Measurements from ENCODE around the gene OIT3.
"Not testable (repeated sequence)": the region's sequence is repeated elsewhere in the genome, so short reads cannot be mapped to it uniquely, and the experiment has no call there.

The OIT3 gene

GRCh38 chr10:72903941-72904446, 10.5 kb downstream of the OIT3 start:
- DNase-seq (ENCODE audit: low read depth in 2 of 2): not testable (repeated sequence)

- no peak for DNase-seq (ENCODE audit: low read depth in 2 of 2)
Observed at GRCh38 chr10:72904806-72905205, 11.3 kb downstream of the OIT3 start.

DNA sequence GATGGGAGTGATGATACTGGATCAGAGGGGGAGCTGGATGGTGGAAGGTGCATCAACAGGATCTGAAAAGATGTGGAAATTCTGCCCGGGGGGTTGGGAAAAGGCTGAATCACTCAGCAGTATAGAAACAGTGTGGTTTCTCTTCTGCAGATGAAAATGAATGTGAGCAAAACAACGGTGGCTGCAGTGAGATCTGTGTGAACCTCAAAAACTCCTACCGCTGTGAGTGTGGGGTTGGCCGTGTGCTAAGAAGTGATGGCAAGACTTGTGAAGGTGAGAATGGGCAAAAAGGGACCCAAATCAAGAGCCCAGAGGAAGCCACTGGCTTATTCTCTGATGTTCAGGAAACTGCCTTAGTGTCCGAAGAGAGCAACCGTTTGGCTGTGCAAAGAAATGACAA, 12.9 kb downstream of the OIT3 start:
- no peak for DNase-seq (ENCODE audit: low read depth in 2 of 2)

DNA sequence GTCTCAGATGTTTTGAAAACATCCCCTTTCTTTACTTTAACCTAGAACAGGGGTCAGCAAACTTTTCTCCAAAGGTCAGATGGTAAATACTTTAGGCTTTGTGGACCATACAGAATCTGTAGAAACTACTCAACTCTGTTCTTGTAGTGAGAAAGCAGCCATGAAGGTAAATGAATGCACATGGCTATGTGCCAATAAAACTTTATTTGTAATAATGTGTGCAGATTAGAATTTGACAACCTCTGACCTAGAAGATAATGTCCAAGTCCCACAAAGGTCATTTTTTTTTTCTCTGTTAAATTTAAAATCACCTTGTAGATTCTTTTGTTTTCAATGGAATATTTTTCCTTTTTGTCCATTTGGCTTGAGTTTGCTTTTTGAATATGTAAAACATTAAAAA, 17.2 kb downstream of the OIT3 start:
- no peak for DNase-seq (ENCODE audit: low read depth in 2 of 2)

DNA sequence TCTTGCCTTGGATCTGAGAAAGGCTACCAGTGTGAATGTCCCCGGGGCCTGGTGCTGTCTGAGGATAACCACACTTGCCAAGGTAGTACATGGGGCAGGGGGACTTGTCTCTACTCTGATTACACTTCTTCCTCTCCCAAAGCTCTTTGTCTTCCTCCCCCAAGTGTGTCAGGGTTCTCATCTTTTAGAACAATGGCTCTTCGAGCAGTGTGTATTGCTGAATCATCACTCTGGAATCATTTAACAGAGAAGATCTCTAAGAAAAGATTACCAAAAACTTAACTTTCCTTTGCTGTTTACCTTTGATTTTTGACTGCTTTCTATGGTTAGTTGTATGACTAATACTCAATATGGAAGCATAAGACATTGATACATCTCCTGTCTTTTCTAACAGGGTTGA, 18.2 kb downstream of the OIT3 start:
- DNase-seq (ENCODE audit: low read depth in 2 of 2): no peak

DNA sequence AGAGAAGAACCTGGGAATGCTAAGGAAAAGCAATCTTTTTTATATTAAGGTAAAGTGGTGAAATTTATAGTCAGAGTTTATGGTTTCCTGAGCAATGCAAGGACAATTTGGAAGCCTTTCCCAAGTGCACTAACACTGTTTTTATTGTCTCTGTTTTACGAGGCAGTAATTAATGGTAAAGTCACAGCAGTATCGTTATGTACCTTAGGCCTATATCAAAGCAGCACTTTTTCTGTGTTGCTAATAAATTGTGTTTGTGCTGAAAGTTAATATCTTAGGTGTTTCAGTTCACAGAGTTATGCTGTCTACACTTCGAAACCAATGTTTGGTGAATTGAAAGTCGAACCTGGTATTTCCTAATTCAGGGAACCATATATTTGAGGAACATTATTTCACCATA, 19.2 kb downstream of the OIT3 start:
- DNase-seq (ENCODE audit: low read depth in 2 of 2): no peak

GRCh38 chr10:72913287-72913686, 19.7 kb downstream of the OIT3 start:
- no peak for DNase-seq (ENCODE audit: low read depth in 2 of 2)

GRCh38 chr10:72917201-72917600, 23.7 kb downstream of the OIT3 start:
- DNase-seq (ENCODE audit: low read depth in 2 of 2): not testable (repeated sequence)

DNA sequence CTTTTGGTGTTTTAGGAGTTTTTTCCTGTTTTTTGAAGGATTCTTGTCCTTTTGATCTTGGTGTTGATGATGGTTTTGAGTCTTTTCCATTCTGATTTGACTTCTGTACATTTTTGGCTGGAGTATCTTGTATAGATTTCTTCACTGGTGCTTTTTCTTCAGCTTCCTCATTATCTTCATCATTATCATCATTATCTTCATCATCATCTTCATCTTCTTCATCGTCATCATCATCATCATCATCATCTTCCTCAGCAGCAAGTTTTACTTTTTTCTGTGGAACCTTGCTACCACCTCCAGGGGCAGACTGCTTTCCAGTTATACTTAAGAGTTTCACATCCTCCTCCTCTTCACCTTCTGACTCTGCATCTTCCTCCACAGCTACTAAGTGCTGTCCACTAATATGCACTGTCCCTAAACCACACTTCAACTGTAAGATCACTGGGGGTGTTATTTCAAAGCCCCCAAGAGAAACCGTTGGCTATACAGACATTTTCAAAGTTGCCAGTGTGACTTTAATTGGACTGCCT, 24.3 kb downstream of the OIT3 start:
- DNase-seq (ENCODE audit: low read depth in 2 of 2): not testable (repeated sequence)

GRCh38 chr10:72918352-72918751, 24.8 kb downstream of the OIT3 start:
- no peak for DNase-seq (ENCODE audit: low read depth in 2 of 2)

DNA sequence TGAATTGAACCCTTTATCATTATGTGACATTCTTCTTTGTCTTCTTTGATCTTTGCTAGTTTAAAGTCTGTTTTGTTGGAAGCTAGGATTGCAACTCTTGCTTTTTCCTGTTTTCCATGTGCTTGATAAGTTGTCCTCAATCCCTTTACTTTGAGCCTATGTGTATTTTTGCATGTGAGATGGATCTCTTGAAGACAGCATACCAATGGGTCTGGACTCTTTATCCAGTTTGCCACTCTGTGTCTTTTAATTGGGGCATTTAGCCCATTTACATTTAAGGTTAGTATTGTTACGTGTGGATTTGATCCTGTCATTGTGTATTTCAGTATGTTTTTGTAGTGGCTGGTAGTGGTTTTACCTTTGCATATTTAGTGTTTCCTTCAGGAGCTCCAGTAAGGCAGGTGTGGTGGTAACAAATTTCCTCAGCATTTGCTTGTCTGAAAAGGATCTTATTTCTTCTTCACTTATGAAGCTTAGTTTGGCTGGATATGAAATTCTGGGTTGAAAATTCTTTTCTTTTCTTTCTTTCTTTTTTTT, 27.7 kb downstream of the OIT3 start:
- not testable (repeated sequence) for DNase-seq (ENCODE audit: low read depth in 2 of 2)

- DNase-seq (ENCODE audit: low read depth in 2 of 2): no peak
Observed at GRCh38 chr10:72924351-72924750, 30.8 kb downstream of the OIT3 start.

GRCh38 chr10:72925951-72926465, 32.5 kb downstream of the OIT3 start:
- DNase-seq (ENCODE audit: low read depth in 2 of 2): no peak

GRCh38 chr10:72927485-72927884, 33.9 kb downstream of the OIT3 start:
- DNase-seq (ENCODE audit: low read depth in 2 of 2): no peak

GRCh38 chr10:72928798-72929197, 35.3 kb downstream of the OIT3 start:
- no peak for DNase-seq (ENCODE audit: low read depth in 2 of 2)

- no peak for DNase-seq (ENCODE audit: low read depth in 2 of 2)
Observed at GRCh38 chr10:72930276-72930675, 36.7 kb downstream of the OIT3 start.

GRCh38 chr10:72932259-72933015, 38.9 kb downstream of the OIT3 start:
- no peak for DNase-seq (ENCODE audit: low read depth in 2 of 2)

DNA sequence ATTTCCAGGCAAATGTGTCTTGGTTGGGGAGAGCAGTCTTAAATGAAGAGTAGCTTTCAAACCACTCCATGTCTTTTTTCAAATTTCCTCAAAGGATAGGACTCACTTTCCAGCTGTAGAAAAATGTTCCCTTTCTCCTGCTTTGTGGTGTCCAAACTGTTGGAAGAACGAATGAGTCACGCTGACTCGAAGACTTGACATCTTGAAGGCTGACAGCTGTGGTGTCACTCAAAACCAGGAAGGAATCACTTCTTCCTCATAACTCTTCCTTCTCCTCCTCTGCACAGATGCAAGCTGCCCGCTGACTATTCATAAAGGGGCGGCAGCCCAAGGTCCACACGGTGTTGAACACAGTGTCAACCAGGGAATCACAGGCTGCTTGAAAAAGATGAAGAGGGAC, 41.8 kb downstream of the OIT3 start:
- DNase-seq (ENCODE audit: low read depth in 2 of 2): no peak

GRCh38 chr10:72943498-72944234, 50.1 kb downstream of the OIT3 start:
- DNase-seq (ENCODE audit: low read depth in 2 of 2): no peak

- no peak for DNase-seq (ENCODE audit: low read depth in 2 of 2)
Observed at GRCh38 chr10:72946963-72947362, 53.4 kb downstream of the OIT3 start.

DNA sequence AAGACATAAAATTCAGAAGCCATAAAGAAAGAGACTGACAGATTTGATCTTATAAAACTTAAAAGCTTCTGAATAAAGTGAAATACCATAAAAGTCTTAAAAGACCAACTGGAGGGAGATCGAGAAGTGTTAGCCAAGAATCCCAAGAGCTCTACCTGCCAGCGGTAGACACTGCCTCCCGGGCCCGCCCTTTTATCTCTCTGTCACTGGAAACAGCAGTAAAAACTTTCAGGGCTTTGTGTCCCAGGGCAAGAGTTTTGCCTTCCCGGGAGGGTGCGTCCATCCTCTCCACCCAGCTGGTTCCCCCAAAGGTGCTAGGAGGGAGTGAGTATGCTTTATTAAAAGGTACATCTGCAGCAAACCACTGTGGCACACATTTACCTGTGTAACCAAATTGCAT, 55.2 kb downstream of the OIT3 start:
- DNase-seq (ENCODE audit: low read depth in 2 of 2): no peak

DNA sequence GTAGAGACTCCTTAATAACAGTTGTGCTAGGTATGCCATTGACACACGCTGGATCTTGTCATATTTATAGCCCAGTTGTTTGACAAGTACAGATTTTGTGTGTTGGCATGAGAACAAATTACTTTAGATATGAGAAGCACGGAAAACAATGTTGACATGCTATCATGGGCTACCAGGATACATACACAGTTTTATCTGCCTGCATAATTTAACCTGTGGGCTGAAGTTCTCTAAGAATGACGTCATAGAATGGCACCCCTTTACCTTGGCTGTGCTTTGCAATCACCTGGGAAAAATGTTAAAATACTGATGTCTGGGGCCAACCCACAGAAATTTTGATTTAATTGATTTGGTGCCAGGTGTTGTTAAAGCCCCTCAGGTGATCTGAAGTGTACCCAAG, 58.2 kb downstream of the OIT3 start:
- DNase-seq (ENCODE audit: low read depth in 2 of 2): no peak
